Astrocyte (in vitro differentiated cells and primary cell): ENCODE measurements around the gene GMDS.

Experiments used
- EZH2 ChIP-seq: IDR thresholded peaks from 2 replicates; pipeline ENCODE4 v1.6.1; 2012; ENCODE audit warnings: mild to moderate bottlenecking, low read length, inconsistent platforms; ENCODE audit not compliant: insufficient read depth
- TF ChIP-seq, protein P1 (sequence below): IDR thresholded peaks from 2 replicates; pipeline ENCODE4 v1.5.1; 2011; ENCODE audit warnings: low read depth, mild to moderate bottlenecking, inconsistent platforms, low read length, moderate library complexity; ENCODE audit not compliant: insufficient read depth

DNA sequence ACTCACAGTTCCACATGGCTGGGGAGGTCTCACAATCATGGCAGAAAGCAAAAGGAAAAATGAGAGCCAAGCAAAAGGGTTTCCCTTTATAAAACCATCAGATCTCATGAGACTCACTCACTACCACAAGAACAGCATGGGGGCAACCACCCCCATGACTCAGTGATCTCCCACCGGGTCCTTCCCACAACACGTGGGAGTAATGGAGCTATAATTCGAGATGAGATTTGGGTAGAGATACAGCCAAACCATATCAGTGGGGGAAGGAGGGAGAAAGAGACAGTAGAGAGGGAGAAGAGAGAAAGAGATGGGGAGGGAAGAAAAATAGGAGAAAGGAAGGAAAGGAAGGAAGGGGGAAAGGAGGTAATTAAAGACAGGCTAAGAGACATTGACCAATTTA is 30.1 kb downstream of the GMDS start:
- TF ChIP-seq, protein P1, sequence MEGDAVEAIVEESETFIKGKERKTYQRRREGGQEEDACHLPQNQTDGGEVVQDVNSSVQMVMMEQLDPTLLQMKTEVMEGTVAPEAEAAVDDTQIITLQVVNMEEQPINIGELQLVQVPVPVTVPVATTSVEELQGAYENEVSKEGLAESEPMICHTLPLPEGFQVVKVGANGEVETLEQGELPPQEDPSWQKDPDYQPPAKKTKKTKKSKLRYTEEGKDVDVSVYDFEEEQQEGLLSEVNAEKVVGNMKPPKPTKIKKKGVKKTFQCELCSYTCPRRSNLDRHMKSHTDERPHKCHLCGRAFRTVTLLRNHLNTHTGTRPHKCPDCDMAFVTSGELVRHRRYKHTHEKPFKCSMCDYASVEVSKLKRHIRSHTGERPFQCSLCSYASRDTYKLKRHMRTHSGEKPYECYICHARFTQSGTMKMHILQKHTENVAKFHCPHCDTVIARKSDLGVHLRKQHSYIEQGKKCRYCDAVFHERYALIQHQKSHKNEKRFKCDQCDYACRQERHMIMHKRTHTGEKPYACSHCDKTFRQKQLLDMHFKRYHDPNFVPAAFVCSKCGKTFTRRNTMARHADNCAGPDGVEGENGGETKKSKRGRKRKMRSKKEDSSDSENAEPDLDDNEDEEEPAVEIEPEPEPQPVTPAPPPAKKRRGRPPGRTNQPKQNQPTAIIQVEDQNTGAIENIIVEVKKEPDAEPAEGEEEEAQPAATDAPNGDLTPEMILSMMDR = no peak
- TF ChIP-seq EZH2 = no peak
